HUES64 (cell line): ENCODE results near the gene OTUB1.

ENCODE experiments used
- H3K27ac ChIP-seq: 2 replicates; pipeline ENCODE4 v1.7.0; 2013; ENCODE audit warnings: low read depth, low read length, inconsistent platforms
- H3K27me3 ChIP-seq: 2 replicates; pipeline ENCODE4 v1.6.1; 2013; ENCODE audit warnings: mild to moderate bottlenecking, low read length; ENCODE audit not compliant: insufficient read depth
- H3K36me3 ChIP-seq: 2 replicates; pipeline ENCODE4 v1.6.1; 2013; ENCODE audit warnings: mild to moderate bottlenecking, low read length; ENCODE audit not compliant: insufficient read depth
- H3K4me1 ChIP-seq: 2 replicates; pipeline ENCODE4 v1.6.1; 2013; ENCODE audit warnings: mild to moderate bottlenecking, low read length, moderate library complexity; ENCODE audit not compliant: insufficient read depth
- H3K4me3 ChIP-seq: 2 replicates; pipeline ENCODE4 v1.5.1; 2013; ENCODE audit warnings: mild to moderate bottlenecking, low read length, moderate library complexity
- H3K9ac ChIP-seq: 2 replicates; pipeline ENCODE4 v1.6.1; 2013; ENCODE audit warnings: mild to moderate bottlenecking, low read depth, low read length
- H3K9me3 ChIP-seq: 2 replicates; pipeline ENCODE4 v1.6.1; 2013; ENCODE audit warnings: low read depth, low read length; ENCODE audit not compliant: insufficient read depth
- WGBS: fragments of 150-250, 120-280 bp; methylation state at CpG from one replicate; pipeline ENCODE4 v1.1.7; 2013; ENCODE audit warnings: missing lambda C conversion rate; 5-methylcytosine and 5-hydroxymethylcytosine counted together

Gene OTUB1

GRCh38 chr11:63998558-63999348 is 12.5 kb downstream of the OTUB1 start:
- Histone ChIP-seq H3K27me3 (peaks cover 20% of the 10 kb centered on the region), H3K36me3 (peaks cover 42% of the 10 kb centered on the region), H3K4me3 (peak overlapping the region; percentile 60), H3K27ac (peak overlapping the region; percentile 40; the same call in 1 of the 2 replicates), H3K9me3 (no peaks in the 10 kb centered on the region), H3K9ac (peak overlapping the region; percentile 8; the same call in 1 of the 2 replicates), H3K4me1 (peaks cover 7% of the 10 kb centered on the region; the same call in 1 of the 2 replicates)
- WGBS = 24% methylated on average over 54 of the region's 54 CpGs

- Histone ChIP-seq H3K9me3 (no peaks in the 10 kb centered on the region), H3K4me3 (peak overlapping the region; percentile 60), H3K27me3 (peaks cover 20% of the 10 kb centered on the region), H3K9ac (no peak overlapping the region), H3K36me3 (peaks cover 36% of the 10 kb centered on the region), H3K27ac (no peak overlapping the region), H3K4me1 (peaks cover 7% of the 10 kb centered on the region; the same call in 1 of the 2 replicates)
- 2% methylated on average over 57 of the region's 59 CpGs for WGBS
Observed at GRCh38 chr11:63999349-64000025, 13.2 kb downstream of the OTUB1 start.

GRCh38 chr11:64000026-64000739 is 13.9 kb downstream of the OTUB1 start:
- H3K36me3 ChIP-seq = peaks cover 29% of the 10 kb centered on the region
- no peak overlapping the region for H3K27ac ChIP-seq
- no peak overlapping the region; the same call in 1 of the 2 replicates for H3K9ac ChIP-seq
- peaks cover 7% of the 10 kb centered on the region; the same call in 1 of the 2 replicates for H3K4me1 ChIP-seq
- 1% methylated on average over 67 of the region's 67 CpGs for WGBS
- H3K9me3 ChIP-seq = no peaks in the 10 kb centered on the region
- peak overlapping the region; percentile 60 for H3K4me3 ChIP-seq
- peaks cover 21% of the 10 kb centered on the region for H3K27me3 ChIP-seq

GRCh38 chr11:64000740-64001483 is 14.7 kb downstream of the OTUB1 start:
- Histone ChIP-seq H3K4me3 (peak overlapping the region; percentile 29), H3K36me3 (peaks cover 22% of the 10 kb centered on the region), H3K9ac (no peak overlapping the region; the same call in 1 of the 2 replicates), H3K27me3 (peaks cover 28% of the 10 kb centered on the region), H3K9me3 (no peaks in the 10 kb centered on the region), H3K4me1 (peaks cover 7% of the 10 kb centered on the region; the same call in 1 of the 2 replicates), H3K27ac (no peak overlapping the region)
- 57% methylated on average over 60 of the region's 60 CpGs for WGBS

- H3K9ac ChIP-seq = no peak overlapping the region
- H3K27me3 ChIP-seq = peaks cover 36% of the 10 kb centered on the region
- no peak overlapping the region for H3K27ac ChIP-seq
- H3K4me1 ChIP-seq = peaks cover 7% of the 10 kb centered on the region
- WGBS = 87% methylated on average over 23 of the region's 23 CpGs
- no peak overlapping the region for H3K4me3 ChIP-seq
- H3K36me3 ChIP-seq = peaks cover 14% of the 10 kb centered on the region
- no peaks in the 10 kb centered on the region for H3K9me3 ChIP-seq
Observed at GRCh38 chr11:64001484-64002420, 15.5 kb downstream of the OTUB1 start.

- peaks cover 4% of the 10 kb centered on the region for H3K4me1 ChIP-seq
- H3K27me3 ChIP-seq = peaks cover 59% of the 10 kb centered on the region
- 78% methylated on average over 23 of the region's 23 CpGs for WGBS
- no peaks in the 10 kb centered on the region for H3K9me3 ChIP-seq
- no peak overlapping the region for H3K27ac ChIP-seq
- H3K4me3 ChIP-seq = no peak overlapping the region
- no peaks in the 10 kb centered on the region for H3K36me3 ChIP-seq
- no peak overlapping the region for H3K9ac ChIP-seq
Observed at GRCh38 chr11:64003807-64004589, 17.8 kb downstream of the OTUB1 start.

- Histone ChIP-seq H3K27ac (no peak overlapping the region), H3K9ac (no peak overlapping the region), H3K27me3 (peaks cover 64% of the 10 kb centered on the region), H3K36me3 (no peaks in the 10 kb centered on the region), H3K4me1 (peaks cover 4% of the 10 kb centered on the region), H3K4me3 (no peak overlapping the region), H3K9me3 (no peaks in the 10 kb centered on the region)
- 74% methylated on average over 4 of the region's 4 CpGs for WGBS
Observed at GRCh38 chr11:64004590-64004984, 18.3 kb downstream of the OTUB1 start.

- peaks cover 4% of the 10 kb centered on the region for H3K4me1 ChIP-seq
- H3K9ac ChIP-seq = no peak overlapping the region
- whole genome bisulfite sequencing = 83% methylated on average over 4 of the region's 4 CpGs
- H3K36me3 ChIP-seq = no peaks in the 10 kb centered on the region
- peaks cover 58% of the 10 kb centered on the region for H3K27me3 ChIP-seq
- H3K9me3 ChIP-seq = no peaks in the 10 kb centered on the region
- H3K27ac ChIP-seq = no peak overlapping the region
- H3K4me3 ChIP-seq = no peak overlapping the region
Observed at GRCh38 chr11:64005691-64006090, 19.5 kb downstream of the OTUB1 start.

GRCh38 chr11:64006398-64006797 is 20.2 kb downstream of the OTUB1 start:
- Histone ChIP-seq H3K4me3 (no peak overlapping the region), H3K27me3 (peaks cover 51% of the 10 kb centered on the region), H3K9ac (no peak overlapping the region), H3K9me3 (no peaks in the 10 kb centered on the region), H3K27ac (no peak overlapping the region), H3K4me1 (peaks cover 4% of the 10 kb centered on the region), H3K36me3 (no peaks in the 10 kb centered on the region)
- WGBS = 87% methylated on average over 12 of the region's 12 CpGs
